Suprapubic skin (tissue), 4 donors: ENCODE results near the gene GNB2. TPM values are rescaled to one million over a fixed set of nuclear protein-coding genes. Genes with fewer than 3 reads are reported as not detected.

Experiments used
- DNase-seq, 2 donors: peaks; one replicate each; pipeline ENCODE4 v3.0.0-alpha.2; 2019; ENCODE audit warnings: low spot score in 2 of 2
- H3K27ac ChIP-seq: fragments of 200-600 bp; sonication (generic); one replicate; pipeline ENCODE4 v1.5.1; 2019
- H3K27me3 ChIP-seq: fragments of 200-600 bp; sonication (generic); one replicate; pipeline ENCODE4 v1.5.1; 2019
- H3K36me3 ChIP-seq: fragments of 200-600 bp; sonication (generic); one replicate; pipeline ENCODE4 v1.5.1; 2019
- H3K4me1 ChIP-seq: fragments of 200-600 bp; sonication (generic); one replicate; pipeline ENCODE4 v1.5.1; 2019
- H3K4me3 ChIP-seq: fragments of 200-600 bp; sonication (generic); one replicate; pipeline ENCODE4 v1.5.1; 2019; ENCODE audit warnings: mild to moderate bottlenecking
- H3K9me3 ChIP-seq: fragments of 200-600 bp; sonication (generic); one replicate; pipeline ENCODE4 v1.5.1; 2019
- CTCF ChIP-seq, 2 donors: fragments of 200-600 bp in 1 of 2; fragments of 450-650 bp in 1 of 2; sonication (generic) in 1 of 2; IDR thresholded peaks; one replicate each; pipeline ENCODE4 v1.5.1; 2016 to 2019; ENCODE audit warnings: antibody characterized with exemption in 2 of 2, mild to moderate bottlenecking in 1 of 2, moderate library complexity in 1 of 2
- EP300 ChIP-seq: sonication (generic); formaldehyde crosslinking; IDR thresholded peaks from one replicate; pipeline ENCODE4 v1.6.1; 2017; ENCODE audit warnings: antibody characterized with exemption
- POLR2A ChIP-seq, 2 donors: fragments of 450-650 bp; IDR thresholded peaks; one replicate each; pipeline ENCODE4 v1.6.1; 2017; ENCODE audit warnings: antibody characterized with exemption in 2 of 2, mild to moderate bottlenecking in 2 of 2, moderate library complexity in 2 of 2
- POLR2AphosphoS5 ChIP-seq, 3 donors: sonication (generic); formaldehyde crosslinking; IDR thresholded peaks; one replicate each; pipeline ENCODE4 v1.6.1; 2017; ENCODE audit warnings: antibody characterized with exemption in 3 of 3
- WGBS: methylation state at CpG from one replicate; pipeline ENCODE4 v1.1.5; 2018; 5-methylcytosine and 5-hydroxymethylcytosine counted together
- total RNA-seq, 4 donors: library from RNA; depleted of rRNA; stranded (reverse); fragments of >200 nt; gene quantifications; one replicate each; pipeline ENCODE4 v1.1.0, GENCODE V29; 2016

The GNB2 gene
- total RNA-seq, 4 donors from 2014 or later = 228 to 311 (median 300) TPM

- TF ChIP-seq EP300 = no peak
- no peak for TF ChIP-seq POLR2A (IDR thresholded peaks at IDR 0.05)
- no peak for TF ChIP-seq CTCF (IDR thresholded peaks at IDR 0.05)
- TF ChIP-seq POLR2AphosphoS5 (IDR thresholded peaks at IDR 0.05) = no peak
- 85% methylated on average over 28 of the region's 36 CpGs for WGBS
- H3K4me1 ChIP-seq = peaks cover 55% of the 10 kb centered on the region
- H3K4me3 ChIP-seq = no peak overlapping the region
- DNase-seq = no peak
- H3K9me3 ChIP-seq = no peaks in the 10 kb centered on the region
- H3K36me3 ChIP-seq = peaks cover 47% of the 10 kb centered on the region
- no peaks in the 10 kb centered on the region for H3K27me3 ChIP-seq
- no peak overlapping the region for H3K27ac ChIP-seq
Measured at GRCh38 chr7:100677308-100678267, 4.0 kb downstream of the GNB2 start.

- DNase-seq = no peak
- Histone ChIP-seq H3K36me3 (peaks cover 56% of the 10 kb centered on the region), H3K9me3 (no peaks in the 10 kb centered on the region), H3K27me3 (no peaks in the 10 kb centered on the region), H3K4me1 (peaks cover 49% of the 10 kb centered on the region), H3K27ac (no peak overlapping the region), H3K4me3 (no peak overlapping the region)
- no peak for TF ChIP-seq EP300
- TF ChIP-seq CTCF (IDR thresholded peaks at IDR 0.05) = no peak
- no peak for TF ChIP-seq POLR2AphosphoS5 (IDR thresholded peaks at IDR 0.05)
- no peak for TF ChIP-seq POLR2A (IDR thresholded peaks at IDR 0.05)
- WGBS = 90% methylated on average over 23 of the region's 35 CpGs
Measured at GRCh38 chr7:100678291-100678984, 4.9 kb downstream of the GNB2 start.

- H3K36me3 ChIP-seq = peaks cover 65% of the 10 kb centered on the region
- WGBS = 69% methylated on average over 13 of the region's 13 CpGs
- H3K27me3 ChIP-seq = no peaks in the 10 kb centered on the region
- no peaks in the 10 kb centered on the region for H3K9me3 ChIP-seq
- H3K27ac ChIP-seq = peak overlapping the region; percentile 65
- no peak for TF ChIP-seq POLR2A (IDR thresholded peaks at IDR 0.05)
- no peak for TF ChIP-seq EP300
- TF ChIP-seq POLR2AphosphoS5 (IDR thresholded peaks at IDR 0.05) = peak in 1 of 3 donors; percentile 1
- no peak overlapping the region for H3K4me3 ChIP-seq
- peaks cover 49% of the 10 kb centered on the region for H3K4me1 ChIP-seq
- peak in 1 of 2 donors; percentile 68 for DNase-seq
Measured at GRCh38 chr7:100679129-100679926, 5.8 kb downstream of the GNB2 start.

GRCh38 chr7:100679927-100680575, 6.5 kb downstream of the GNB2 start:
- H3K27me3 ChIP-seq = no peaks in the 10 kb centered on the region
- WGBS = 42% methylated on average over 13 of the region's 13 CpGs
- peaks cover 72% of the 10 kb centered on the region for H3K36me3 ChIP-seq
- H3K9me3 ChIP-seq = no peaks in the 10 kb centered on the region
- H3K4me1 ChIP-seq = peaks cover 49% of the 10 kb centered on the region
- TF ChIP-seq POLR2A (IDR thresholded peaks at IDR 0.05) (no peak), CTCF (IDR thresholded peaks at IDR 0.05) (no peak), EP300 (no peak), POLR2AphosphoS5 (IDR thresholded peaks at IDR 0.05) (peak in 1 of 3 donors; percentile 51)
- peak overlapping the region; percentile 65 for H3K27ac ChIP-seq
- H3K4me3 ChIP-seq = no peak overlapping the region
- peak in 1 of 2 donors; percentile 78 for DNase-seq
